NT2/D1 (cell line): ENCODE data around the gene CYP2S1.

ENCODE experiments used
- SUZ12 ChIP-seq: IDR thresholded peaks from 2 replicates; pipeline ENCODE4 v1.6.1; 2011; ENCODE audit not compliant: insufficient read length, insufficient read depth; ENCODE audit errors: extremely low read depth
- YY1 ChIP-seq: IDR thresholded peaks from 2 replicates; pipeline ENCODE4 v1.6.1; 2011; ENCODE audit not compliant: insufficient read length, insufficient read depth
- ZNF274 ChIP-seq: IDR thresholded peaks from 2 replicates; pipeline ENCODE4 v1.6.1; 2011; ENCODE audit warnings: mild to moderate bottlenecking, low read depth, low read length

GRCh38 chr19:41187884-41188279 is 5.1 kb upstream of the CYP2S1 start:
- no peak for TF ChIP-seq YY1
- TF ChIP-seq SUZ12: no peak
- no peak for TF ChIP-seq ZNF274
